BE2C (cell line): Measurements from ENCODE around the gene RAVER1.
A peak's percentile ranks its signal among the peaks of the same experiment; 100 is the strongest.

ENCODE experiments used
- DNase-seq: peaks from one replicate; pipeline ENCODE4 v3.0.0-alpha.2; 2020
- H3K27me3 ChIP-seq: fragments of 250-450 bp; sonication (Bioruptor Pico); 2 replicates; pipeline ENCODE4 v1.5.1; 2020; ENCODE audit warnings: mild to moderate bottlenecking
- H3K36me3 ChIP-seq: fragments of 250-450 bp; sonication (Bioruptor Pico); 2 replicates; pipeline ENCODE4 v1.5.1; 2020; ENCODE audit warnings: mild to moderate bottlenecking
- H3K4me1 ChIP-seq: fragments of 250-450 bp; sonication (Bioruptor Pico); 2 replicates; pipeline ENCODE4 v1.5.1; 2020
- H3K4me3 ChIP-seq: 2 replicates; pipeline ENCODE4 v1.5.1; 2011; ENCODE audit warnings: low read depth, low read length
- H3K9me3 ChIP-seq: fragments of 250-450 bp; sonication (Bioruptor Pico); 2 replicates; pipeline ENCODE4 v1.5.1; 2020
- CTCF ChIP-seq: IDR thresholded peaks from 2 replicates; pipeline ENCODE4 v1.5.1; 2012; ENCODE audit warnings: mild to moderate bottlenecking, low read depth, low read length

RAVER1 gene

GRCh38 chr19:10320602-10321416 lies 12.5 kb downstream of the RAVER1 start:
- no peak for TF ChIP-seq CTCF
- peaks cover 13% of the 10 kb centered on the region for H3K4me1 ChIP-seq
- no peak for DNase-seq
- H3K4me3 ChIP-seq: no peak overlapping the region
- H3K9me3 ChIP-seq: no peaks in the 10 kb centered on the region
- H3K36me3 ChIP-seq: peaks cover 82% of the 10 kb centered on the region
- no peaks in the 10 kb centered on the region for H3K27me3 ChIP-seq

GRCh38 chr19:10318807-10319682 lies 14.3 kb downstream of the RAVER1 start:
- Histone ChIP-seq H3K27me3 (no peaks in the 10 kb centered on the region), H3K4me3 (no peak overlapping the region), H3K36me3 (peaks cover 65% of the 10 kb centered on the region), H3K4me1 (peaks cover 16% of the 10 kb centered on the region), H3K9me3 (no peaks in the 10 kb centered on the region)
- no peak for DNase-seq
- TF ChIP-seq CTCF: no peak

- Histone ChIP-seq H3K4me1 (peaks cover 10% of the 10 kb centered on the region), H3K27me3 (no peaks in the 10 kb centered on the region), H3K9me3 (no peaks in the 10 kb centered on the region), H3K4me3 (no peak overlapping the region), H3K36me3 (peaks cover 55% of the 10 kb centered on the region)
- no peak for TF ChIP-seq CTCF
- DNase-seq: no peak
Observed at GRCh38 chr19:10317857-10318462, 15.4 kb downstream of the RAVER1 start.

GRCh38 chr19:10317045-10317856 lies 16.1 kb downstream of the RAVER1 start:
- H3K4me3 ChIP-seq: peak overlapping the region; percentile 83; the same call in 1 of the 2 replicates
- TF ChIP-seq CTCF: no peak
- no peak for DNase-seq
- H3K9me3 ChIP-seq: no peaks in the 10 kb centered on the region
- H3K36me3 ChIP-seq: peaks cover 48% of the 10 kb centered on the region
- no peaks in the 10 kb centered on the region for H3K27me3 ChIP-seq
- peaks cover 8% of the 10 kb centered on the region for H3K4me1 ChIP-seq

- Histone ChIP-seq H3K27me3 (no peaks in the 10 kb centered on the region), H3K9me3 (no peaks in the 10 kb centered on the region), H3K4me3 (peak overlapping the region; percentile 83), H3K36me3 (peaks cover 40% of the 10 kb centered on the region), H3K4me1 (peaks cover 8% of the 10 kb centered on the region)
- DNase-seq: peak; percentile 94
- TF ChIP-seq CTCF: no peak
Observed at GRCh38 chr19:10316229-10317044, 16.9 kb downstream of the RAVER1 start.
